ENCODE data around the gene ERGIC3.

The ERGIC3 gene

DNA sequence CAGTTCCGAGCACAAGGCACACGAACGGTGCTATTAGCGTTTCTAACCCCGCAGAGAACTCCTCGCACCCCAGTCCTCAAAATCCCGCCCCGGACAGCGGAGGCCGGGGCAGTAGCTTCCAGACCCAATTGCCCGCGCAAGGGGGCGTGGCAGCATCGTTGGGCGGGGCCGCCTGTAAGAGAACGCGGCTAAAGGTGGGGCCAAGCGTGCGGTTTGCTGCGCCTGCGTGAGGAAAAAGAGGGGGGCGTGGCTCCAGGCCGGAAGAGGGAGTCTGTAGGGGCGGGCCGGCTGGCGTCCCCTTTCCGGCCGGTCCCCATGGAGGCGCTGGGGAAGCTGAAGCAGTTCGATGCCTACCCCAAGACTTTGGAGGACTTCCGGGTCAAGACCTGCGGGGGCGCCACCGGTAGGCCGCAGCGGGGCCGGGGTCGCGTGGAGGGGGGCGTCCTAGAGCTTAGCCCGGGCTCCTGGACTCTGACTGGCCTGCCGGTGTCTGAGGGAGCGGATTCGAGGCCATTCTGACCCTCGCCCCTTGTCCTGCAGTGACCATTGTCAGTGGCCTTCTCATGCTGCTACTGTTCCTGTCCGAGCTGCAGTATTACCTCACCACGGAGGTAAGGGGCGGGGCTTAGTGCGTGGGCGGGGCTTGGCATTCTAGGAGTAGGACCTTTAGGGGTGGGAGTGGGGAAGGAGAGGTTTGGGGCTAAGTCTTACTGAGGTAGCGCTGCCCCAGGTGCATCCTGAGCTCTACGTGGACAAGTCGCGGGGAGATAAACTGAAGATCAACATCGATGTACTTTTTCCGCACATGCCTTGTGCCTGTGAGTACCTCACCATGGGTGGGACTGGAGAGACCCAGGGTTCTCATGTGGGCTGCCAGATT lies at the start of gene ERGIC3:
ERGIC3 (plus strand) TSS at position 296 of the 880 bp plus-strand sequence; CDS start at position 316, 20 bp downstream.
- DNase-seq (ENCODE audit: low read depth in 3 of 3), result peak; percentile 94 to 95 (median 95)

DNA sequence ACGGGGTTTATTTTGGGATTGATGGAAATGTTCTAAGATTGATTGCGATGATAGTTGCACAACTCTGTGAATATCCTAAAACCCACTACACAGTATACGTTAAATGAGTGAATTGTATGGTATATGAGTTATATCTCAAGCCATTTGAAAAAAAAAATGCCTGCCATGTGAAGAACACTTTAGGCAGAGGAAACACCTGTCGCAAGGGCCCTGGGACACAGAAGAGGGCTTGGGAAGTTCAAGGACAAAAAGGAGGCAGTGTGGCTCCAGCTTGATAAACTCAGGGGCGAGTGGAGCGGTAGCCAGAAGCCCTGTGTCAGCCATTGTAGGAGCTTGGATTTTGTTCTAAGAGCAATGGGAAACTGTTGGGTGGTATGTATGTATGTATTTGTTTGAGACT lies 49.5 kb upstream of the ERGIC3 start:
- DNase-seq (ENCODE audit: low read depth in 3 of 3), result no peak

DNA sequence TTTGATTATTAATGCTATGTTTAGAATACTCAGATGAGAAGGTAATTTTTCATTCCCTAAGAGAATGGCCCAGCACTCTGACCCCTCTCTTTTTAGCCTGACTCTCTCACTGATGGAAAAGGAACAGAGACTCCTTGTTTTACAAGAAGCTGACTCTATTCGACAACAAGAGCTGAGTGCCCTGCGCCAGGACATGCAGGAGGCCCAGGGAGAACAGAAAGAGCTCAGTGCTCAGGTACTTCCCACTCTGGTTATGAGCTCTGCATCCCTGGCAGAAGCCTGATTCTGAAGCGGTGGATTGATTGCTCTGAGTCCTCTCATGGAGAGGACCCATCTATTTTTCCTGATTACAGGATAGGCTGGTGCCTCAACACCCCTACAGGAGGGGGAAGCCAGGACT lies 45.4 kb upstream of the ERGIC3 start:
- no peak for DNase-seq (ENCODE audit: low read depth in 3 of 3)

DNA sequence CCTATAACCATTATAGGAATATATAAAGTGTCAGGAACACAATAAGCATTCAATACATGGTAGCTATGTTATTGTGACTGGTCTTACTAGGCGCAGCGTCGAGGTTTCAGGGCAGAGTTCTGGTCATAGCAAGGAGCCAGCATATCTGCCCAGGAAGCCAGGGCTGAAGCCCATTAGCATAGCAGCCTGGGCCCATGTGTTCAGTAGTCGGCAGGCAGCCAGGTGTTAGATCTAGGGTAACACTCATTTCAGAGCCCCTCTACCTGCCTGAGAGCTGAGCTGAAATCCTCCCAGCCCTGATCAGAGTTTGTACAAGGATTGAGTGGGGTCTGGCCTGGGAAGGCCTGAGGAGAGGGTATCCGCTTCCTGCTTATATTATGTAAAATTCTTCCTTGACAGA lies 44.6 kb upstream of the ERGIC3 start:
- no peak for DNase-seq (ENCODE audit: low read depth in 3 of 3)

DNA sequence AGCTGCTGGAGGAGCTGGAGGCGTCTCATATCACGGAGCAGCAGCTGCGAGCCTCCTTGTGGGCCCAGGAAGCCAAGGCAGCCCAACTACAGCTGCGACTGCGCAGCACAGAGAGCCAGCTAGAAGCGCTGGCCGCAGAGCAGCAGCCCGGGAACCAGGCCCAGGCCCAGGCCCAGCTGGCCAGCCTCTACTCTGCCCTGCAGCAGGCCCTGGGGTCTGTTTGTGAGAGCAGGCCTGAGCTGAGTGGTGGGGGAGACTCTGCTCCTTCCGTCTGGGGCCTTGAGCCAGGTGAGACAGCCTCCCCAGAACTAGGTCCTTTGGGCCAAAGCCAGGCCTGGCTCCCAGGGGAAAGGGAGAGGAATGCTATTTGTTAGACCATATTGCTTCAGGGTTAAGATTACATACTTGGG lies 44.1 kb upstream of the ERGIC3 start:
- no peak for DNase-seq (ENCODE audit: low read depth in 3 of 3)

GRCh38 chr20:35499271-35499670 lies 42.6 kb upstream of the ERGIC3 start:
- no peak for DNase-seq (ENCODE audit: low read depth in 3 of 3)

DNA sequence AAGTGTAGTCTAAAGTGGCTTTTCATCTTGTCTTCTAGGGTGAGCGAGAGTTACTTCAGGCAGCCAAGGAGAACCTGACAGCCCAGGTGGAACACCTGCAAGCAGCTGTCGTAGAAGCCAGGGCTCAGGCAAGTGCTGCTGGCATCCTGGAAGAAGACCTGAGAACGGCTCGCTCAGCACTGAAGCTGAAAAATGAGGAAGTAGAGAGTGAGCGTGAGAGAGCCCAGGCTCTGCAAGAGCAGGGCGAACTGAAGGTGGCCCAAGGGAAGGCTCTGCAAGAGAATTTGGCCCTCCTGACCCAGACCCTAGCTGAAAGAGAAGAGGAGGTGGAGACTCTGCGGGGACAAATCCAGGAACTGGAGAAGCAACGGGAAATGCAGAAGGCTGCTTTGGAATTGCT lies 39.5 kb upstream of the ERGIC3 start:
- no peak for DNase-seq (ENCODE audit: low read depth in 3 of 3)

- DNase-seq (ENCODE audit: low read depth in 3 of 3), result no peak
These were observed 38.6 kb upstream of the ERGIC3 start for GRCh38 chr20:35503281-35503680.

DNA sequence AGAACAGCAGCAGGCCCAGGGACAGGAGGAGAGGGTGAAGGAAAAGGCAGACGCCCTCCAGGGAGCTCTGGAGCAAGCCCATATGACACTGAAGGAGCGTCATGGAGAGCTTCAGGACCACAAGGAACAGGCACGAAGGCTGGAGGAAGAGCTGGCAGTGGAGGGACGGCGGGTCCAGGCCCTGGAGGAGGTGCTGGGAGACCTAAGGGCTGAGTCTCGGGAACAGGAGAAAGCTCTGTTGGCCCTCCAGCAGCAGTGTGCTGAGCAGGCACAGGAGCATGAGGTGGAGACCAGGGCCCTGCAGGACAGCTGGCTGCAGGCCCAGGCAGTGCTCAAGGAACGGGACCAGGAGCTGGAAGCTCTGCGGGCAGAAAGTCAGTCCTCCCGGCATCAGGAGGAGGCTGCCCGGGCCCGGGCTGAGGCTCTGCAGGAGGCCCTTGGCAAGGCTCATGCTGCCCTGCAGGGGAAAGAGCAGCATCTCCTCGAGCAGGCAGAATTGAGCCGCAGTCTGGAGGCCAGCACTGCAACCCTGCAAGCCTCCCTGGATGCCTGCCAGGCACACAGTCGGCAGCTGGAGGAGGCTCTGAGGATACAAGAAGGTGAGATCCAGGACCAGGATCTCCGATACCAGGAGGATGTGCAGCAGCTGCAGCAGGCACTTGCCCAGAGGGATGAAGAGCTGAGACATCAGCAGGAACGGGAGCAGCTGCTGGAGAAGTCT lies 37.9 kb upstream of the ERGIC3 start:
- DNase-seq (ENCODE audit: low read depth in 3 of 3), result no peak

DNA sequence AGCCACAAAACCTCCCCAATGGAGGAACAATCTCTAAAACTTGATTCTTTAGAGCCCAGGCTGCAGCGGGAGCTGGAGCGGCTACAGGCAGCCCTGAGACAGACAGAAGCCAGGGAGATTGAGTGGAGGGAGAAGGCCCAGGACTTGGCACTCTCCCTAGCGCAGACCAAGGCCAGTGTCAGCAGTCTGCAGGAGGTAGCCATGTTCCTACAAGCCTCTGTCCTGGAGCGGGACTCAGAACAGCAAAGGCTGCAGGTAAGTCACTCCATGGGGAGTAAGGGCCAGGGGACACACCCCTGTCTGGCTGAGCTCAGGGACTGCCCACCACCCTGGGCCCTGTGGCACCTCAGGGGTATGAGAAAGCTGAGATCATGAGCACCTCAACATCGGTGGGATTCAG lies 37.1 kb upstream of the ERGIC3 start:
- DNase-seq (ENCODE audit: low read depth in 3 of 3), result no peak

DNA sequence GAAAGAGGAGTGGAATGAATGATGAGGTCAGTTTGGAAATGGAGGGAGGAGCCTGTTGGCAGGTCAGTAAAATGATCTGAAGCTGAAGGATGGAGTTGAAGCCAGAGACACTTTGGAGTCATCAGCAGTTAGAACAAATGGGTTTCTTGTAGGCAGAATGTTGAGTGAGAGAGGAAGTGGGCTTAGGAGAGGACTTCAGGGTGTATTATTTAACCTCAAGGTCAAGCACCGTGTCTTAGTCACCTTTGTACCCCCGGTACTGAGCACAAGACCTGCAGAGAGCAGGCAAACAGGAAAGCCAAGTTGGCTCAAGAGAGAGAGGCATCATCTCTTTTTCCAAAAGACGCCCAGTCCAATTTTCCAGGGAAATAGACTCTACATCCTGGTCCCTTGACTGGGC lies 35.7 kb upstream of the ERGIC3 start:
- no peak for DNase-seq (ENCODE audit: low read depth in 3 of 3)

DNA sequence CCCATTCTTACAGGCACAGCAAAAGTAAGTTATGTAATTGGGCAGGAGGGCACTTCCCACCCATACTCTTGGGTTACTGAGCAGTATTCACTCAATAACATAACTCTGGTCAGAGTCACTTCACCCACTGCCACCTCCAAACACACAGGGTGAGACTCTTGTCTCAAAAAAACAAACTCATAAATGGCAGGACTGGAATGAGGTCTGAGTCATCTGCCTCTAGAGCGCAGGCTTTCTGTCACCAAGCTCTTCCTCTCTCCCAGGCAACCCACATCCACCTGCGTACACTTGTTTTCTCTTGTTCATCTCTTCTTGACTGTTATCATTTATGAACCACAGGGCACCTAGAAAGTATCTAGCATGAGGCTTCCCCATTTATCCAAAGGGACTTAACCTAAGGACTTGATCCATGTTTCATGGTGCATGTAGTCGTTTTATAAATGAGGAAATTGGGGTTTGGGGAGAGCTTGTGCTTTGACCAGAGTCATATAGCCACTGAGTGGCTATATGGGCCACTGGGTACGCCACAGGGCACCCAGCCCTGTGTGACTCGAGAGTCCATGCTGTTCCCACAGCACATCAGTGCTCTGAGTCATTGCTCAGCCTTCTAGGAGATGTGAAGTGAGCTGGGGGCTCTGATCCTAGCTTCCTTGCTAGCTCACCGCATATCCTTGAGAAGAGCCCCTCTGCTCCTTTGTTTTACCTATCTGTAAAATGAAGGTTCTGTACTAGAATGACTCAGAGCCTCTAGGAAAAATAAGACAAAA lies 34.8 kb upstream of the ERGIC3 start:
- no peak for DNase-seq (ENCODE audit: low read depth in 3 of 3)

DNA sequence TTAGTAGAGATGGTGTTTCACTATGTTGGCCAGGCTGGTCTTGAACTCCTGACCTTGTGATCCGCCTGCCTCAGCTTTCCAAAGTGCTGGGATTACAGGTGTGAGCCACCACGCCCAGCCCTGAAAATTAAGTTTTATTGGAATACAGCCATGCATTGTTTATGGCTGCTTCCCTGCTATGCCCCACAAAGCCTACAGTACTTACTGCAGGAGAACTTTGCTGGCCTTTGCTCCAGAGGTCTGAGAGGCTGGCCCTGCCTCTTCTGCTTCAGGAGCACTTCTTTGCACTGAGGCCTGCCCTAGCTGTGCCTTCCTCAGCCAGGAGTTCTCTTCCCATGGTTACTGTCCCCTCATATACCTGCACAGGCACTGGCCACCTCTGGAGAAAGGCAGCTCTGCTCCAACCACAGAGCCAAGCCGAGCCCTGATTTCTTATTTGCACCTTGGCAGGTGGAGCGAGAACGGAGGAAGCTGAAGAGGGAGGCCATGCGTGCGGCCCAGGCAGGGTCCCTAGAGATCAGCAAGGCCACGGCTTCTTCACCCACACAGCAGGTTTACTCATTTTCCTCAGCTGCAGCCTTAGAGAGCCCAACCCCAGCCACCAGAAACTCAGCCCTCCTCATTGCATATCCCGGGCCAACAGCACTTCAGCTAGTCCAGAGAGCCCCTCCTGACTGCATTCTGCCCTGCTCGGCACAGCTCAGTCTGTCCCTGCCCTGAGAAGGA lies 33.2 kb upstream of the ERGIC3 start:
- DNase-seq (ENCODE audit: low read depth in 3 of 3), result no peak

- no peak for DNase-seq (ENCODE audit: low read depth in 3 of 3)
These were observed 30.7 kb upstream of the ERGIC3 start for GRCh38 chr20:35510951-35511735.

GRCh38 chr20:35511814-35512420 lies 30.0 kb upstream of the ERGIC3 start:
- no peak for DNase-seq (ENCODE audit: low read depth in 3 of 3)

DNA sequence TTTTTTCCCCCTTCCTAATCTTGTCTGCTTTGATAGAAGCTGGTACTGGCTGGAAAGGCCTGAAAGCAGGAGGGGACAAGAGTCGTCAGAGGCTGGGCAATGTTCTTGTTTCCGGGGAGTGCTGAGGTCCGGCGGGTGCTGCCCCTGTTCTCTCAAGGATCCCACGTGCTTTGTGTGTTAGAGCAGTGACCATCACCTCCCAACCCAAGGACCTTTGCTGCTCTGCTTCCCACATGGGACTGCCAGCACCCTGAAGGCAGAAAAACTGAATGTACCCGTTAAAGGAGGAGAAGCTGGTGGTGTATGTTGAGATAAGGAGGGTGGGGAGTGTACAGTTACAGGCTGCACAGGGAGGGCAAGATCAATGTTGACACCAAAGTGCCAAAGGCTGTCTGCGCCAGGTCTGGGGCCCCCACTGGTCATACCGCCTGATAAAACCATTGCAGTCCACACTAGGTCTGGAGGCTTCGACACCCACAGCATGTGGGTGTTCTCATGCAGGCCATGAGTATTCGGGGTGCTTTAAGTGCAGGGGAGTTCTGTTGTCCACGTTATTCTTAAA lies 27.4 kb upstream of the ERGIC3 start:
- DNase-seq (ENCODE audit: low read depth in 3 of 3), result no peak

- no peak for DNase-seq (ENCODE audit: low read depth in 3 of 3)
These were observed 26.5 kb upstream of the ERGIC3 start for GRCh38 chr20:35515341-35515740.

DNA sequence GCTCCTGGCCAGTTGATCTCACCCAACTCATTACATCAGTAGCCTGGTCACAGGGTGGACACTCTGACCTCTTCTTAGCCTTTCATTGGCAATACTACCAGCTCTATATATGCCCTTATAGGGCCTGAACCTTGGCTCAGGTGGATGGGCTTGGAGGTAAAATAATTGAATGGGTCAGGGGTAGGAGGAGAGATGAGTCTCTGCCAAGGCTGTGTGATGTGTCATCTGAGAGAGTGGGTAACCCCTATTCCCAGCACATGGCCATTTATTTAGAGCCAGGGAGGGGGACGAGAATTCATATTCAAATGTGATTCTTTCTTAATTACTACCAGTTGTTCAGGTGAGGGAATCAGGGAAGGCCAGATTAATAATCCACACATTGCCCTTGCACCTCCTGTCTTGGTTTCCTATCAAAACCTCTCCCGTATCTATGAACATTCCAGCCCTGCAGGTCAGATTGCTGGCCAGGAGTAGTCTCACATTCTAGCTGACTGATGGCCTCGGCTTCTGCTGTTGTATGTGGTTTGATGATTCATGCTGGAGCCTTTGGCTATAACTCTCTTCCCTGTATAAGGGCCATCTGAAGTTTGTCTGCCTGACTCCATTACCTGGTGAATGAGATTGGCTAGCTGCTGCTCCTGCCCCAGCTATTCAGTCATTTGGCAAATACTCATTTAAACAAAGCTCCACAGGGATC lies 25.8 kb upstream of the ERGIC3 start:
- DNase-seq (ENCODE audit: low read depth in 3 of 3), result no peak

DNA sequence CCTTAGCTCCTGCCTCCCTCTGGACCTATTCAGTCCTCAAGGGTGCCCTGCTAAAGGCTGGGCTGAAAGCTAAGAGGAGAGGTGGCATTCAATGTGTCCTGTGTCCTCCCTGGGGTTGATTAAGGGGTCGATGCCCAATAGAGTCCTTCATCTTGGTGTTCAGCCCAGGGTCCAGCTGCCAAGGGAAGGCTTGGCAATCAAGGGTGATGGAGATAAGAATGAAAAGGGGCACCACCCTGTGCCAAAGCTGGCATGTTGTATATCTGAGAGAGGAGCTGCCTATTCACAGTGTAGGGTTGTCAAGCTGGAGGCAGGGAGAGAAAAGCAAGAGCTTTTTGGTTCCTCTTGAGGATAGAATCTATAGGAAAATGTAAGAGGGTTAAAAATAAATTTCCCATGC lies 24.8 kb upstream of the ERGIC3 start:
- DNase-seq (ENCODE audit: low read depth in 3 of 3), result no peak
